Activated T-helper 1 cell treated with Interleukin-2 at 50 U/mL for 16 hours (primary cell): ENCODE measurements around the gene SYTL2.

Source experiments
- DNase-seq: peaks from one replicate; pipeline ENCODE4 v3.0.0-alpha.2; 2020; ENCODE audit warnings: low read depth

The SYTL2 gene

DNA sequence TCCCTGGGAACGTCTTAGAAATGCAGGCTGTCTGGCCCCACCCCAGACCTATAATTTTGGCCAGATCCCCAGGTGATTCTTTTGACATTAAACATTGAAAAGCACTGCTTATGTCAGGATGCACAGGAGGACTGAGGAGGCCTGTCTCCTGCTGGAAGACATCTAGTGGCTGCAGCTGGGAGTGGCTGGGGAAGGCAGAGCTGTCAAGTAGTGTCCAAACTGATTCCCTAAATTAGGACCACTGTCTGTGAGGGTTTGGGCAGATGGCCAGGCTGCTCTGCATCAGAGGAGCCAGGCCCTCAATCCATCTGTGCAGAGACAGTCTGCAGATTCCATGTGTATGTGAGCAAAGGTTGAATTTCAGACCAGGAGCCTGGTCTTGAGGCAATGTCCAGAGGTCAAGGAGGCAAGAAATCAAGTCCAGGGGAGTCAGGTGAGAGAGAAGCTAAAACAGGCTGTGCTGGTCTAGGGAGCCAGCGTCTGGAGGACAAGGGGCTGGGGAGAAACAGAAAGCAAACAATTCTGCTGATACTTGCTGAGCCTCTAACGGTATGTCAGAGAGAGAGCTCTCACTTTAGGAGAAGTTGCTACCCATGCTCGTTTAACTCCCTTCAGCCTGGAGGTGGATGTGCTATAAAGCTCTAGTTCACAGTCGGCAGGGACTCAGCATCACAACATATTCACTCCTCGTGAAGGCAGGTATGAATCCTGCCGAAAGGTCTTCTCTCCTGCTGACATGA is 15.3 kb upstream of the SYTL2 start:
- no peak for DNase-seq

DNA sequence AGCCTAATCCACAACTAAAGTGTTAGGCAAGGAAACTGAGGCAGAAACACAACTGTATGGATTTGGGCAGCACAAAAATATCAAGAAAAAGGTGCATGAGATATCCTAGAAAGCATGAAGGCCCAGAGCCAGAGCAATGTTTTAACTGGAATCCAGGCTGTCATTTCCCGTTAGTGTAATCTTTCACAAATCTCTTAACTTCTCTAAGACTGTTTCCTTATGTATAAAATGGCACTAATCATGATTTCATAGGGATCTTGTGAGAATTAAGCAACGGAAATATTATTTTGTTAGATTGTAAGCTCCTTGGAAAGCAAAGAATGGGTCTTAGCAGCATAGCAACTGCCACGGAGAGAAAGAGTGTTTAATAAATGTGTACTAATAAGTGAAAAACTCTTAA is 14.7 kb upstream of the SYTL2 start:
- no peak for DNase-seq

- peak; percentile 43 for DNase-seq
Measured at GRCh38 chr11:85823816-85824215, 12.9 kb upstream of the SYTL2 start.

DNA sequence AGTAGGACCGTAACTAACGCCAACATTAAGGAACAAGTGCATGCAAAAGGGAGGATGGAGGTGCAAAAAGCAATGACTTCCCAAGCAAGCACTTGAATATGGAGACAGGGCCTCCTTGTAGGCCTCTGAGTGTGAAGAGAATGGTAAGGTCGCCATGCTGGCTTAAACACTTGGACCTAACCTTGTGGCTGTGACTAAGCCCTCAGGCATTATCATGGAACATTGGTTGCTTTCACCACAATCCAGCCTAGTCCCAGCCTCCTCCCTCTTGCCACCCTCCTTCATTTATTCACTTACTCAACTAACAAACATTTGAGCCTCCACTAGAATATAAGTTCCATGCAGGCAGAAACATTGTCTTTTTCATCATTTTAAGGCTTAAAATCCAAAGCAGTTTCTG is 11.9 kb upstream of the SYTL2 start:
- DNase-seq, result no peak

GRCh38 chr11:85821636-85822035 is 10.7 kb upstream of the SYTL2 start:
- DNase-seq, result no peak

- no peak for DNase-seq
Measured at GRCh38 chr11:85819441-85819840, 8.5 kb upstream of the SYTL2 start.

- no peak for DNase-seq
Measured at GRCh38 chr11:85815186-85815931, 4.4 kb upstream of the SYTL2 start.

DNA sequence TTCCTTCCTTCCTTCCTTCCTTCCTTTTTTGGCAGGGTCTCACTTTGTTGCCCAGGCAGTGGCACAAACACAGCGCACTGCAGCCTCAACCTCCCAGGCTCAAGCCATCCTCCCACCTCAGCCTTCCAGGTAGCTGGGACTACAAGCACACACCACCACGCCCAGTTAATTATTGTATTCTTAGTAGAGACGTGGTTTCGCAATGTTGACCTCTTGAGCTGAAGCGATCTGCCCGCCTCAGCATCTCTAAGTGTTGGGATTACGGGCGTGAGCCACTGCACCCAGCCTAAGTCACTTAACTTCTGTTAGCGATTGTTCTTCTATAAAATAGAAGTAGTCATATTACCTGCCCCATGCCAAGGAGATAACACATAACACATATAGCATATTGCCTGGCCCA is 2.8 kb upstream of the SYTL2 start:
- DNase-seq, result no peak

- no peak for DNase-seq
Measured at GRCh38 chr11:85811624-85812023, 683 bp upstream of the SYTL2 start.

- DNase-seq, result no peak
Measured at GRCh38 chr11:85810521-85810870, 445 bp downstream of the SYTL2 start.

DNA sequence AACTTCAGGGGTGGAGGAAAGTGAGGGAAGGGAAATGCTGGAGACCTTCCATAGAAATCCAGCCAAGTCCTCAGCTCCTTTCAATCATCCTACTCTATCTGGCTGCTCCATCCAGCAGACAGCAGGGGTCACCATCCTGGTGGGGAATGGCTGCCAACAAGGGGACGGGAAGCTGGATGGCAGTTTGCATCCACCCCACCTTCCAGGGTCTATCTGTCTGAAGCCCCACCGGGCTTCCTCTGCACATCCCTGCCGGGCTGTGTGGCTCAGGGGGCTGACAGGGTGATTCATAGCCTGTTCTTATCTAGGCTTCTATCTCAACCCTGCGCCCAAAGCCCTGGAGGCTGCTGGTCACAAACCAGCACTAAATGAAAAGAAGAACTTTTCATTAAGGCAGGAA is 1.1 kb downstream of the SYTL2 start:
- no peak for DNase-seq

DNA sequence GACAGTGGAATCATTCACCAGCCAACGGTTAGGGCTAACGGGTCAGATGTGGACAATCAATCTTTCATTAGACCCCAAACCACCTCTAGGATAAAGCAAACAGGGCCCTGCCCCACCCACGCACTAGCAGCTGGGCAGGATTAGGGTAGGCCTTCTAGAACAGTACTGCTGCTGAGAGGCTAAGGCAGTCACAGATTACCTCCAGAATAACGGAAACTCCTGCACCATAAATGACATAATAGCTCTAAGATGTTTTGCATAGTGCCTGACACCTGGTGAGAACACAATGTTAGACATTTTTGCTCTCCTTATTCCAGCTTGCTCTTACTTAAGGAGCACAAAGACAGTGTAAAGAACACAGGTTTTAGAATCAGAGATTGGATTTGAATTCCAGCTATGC is 1.8 kb downstream of the SYTL2 start:
- no peak for DNase-seq

GRCh38 chr11:85806876-85807275 is 4.1 kb downstream of the SYTL2 start:
- DNase-seq, result no peak

DNA sequence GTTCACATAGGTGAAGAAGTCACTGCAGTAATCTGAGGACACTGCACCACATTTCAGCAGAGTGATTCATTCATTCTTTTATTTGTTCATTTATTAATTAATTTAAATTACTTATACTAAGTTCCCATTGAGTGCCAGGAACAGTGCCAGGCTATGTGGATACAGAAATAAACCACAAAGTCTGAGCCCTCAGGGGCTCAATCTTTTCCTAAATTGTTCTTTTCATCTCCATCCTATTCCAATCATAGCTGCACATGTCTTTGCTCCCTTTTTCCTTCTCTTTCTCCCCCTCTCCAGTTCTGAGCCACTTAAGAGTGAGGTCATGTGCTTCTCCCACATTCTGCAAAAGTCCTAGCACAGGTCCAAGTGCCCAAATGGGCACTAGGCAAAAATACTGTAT is 4.9 kb downstream of the SYTL2 start:
- no peak for DNase-seq

DNA sequence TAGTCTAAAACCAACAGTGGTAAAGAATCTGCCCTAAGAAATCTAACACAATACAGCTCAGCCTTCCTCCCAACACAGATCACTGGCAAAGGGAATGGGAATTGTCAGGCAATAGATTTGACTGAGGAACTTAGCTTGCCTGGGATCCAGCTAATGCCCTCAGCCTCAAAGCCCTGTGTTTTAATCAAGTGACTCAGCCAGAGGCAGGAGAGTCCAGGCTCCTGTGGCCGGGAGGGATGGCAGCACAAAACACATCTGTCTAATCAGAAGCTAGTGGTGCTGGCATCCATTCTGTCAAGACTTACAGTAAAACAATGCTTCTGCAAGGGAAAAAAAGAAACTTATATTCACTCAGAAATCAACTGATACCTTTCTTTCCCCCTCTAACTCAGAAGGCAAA is 5.6 kb downstream of the SYTL2 start:
- no peak for DNase-seq

DNA sequence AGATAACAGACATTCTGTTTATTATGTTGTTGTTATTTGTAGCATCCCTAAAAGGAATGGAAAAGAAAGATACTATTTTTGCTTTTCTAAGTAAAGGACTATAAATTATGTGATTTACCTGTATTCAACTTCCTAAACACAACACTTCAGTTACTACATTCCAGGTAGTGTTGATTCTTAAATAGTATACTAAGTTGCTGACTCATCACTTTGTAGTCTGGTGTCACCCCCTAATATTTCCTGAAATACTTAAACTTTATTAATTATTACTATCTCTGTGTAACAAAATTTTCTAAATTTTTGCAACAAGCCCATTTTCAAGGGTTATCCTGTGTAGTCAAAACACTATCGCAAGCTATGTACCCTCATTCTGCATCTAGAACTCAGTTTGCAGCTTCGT is 7.0 kb downstream of the SYTL2 start:
- DNase-seq, result no peak

DNA sequence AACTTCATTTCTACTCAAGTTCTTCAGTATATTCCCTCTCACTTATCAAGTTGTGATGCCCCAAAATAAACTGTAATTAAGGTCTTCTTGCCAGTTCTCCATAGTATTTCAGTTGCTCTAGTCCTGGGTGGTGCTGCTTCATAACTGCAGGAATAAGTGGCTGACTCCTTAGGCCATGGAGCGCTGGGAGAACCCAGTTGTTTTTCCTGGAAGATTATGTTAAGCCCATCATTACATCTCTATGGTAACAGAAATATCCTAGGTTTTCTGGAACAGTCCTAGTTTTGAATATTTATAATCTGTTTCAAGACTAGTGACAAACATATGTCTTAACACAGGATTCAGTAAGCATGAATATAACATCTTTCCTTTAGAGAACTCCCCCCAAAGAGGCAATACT is 7.6 kb downstream of the SYTL2 start:
- no peak for DNase-seq

DNA sequence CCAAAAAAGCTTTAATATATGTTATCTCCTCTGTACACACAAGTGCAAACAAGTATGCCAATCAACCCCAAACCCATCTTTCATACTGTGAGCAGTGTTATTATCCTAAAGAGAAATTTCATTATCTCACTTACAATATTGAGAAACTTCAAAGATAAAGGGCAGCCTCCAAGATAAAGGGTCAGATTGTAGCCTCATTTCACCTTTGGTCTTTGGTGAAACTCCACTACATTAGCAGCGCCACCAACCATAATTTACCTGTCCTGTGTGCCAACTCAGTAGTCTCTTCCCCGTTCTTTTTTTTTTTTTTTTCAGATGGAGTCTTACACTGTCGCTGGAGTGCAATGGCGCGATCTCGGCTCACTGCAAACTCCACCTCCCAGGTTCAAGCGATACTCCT is 9.4 kb downstream of the SYTL2 start:
- no peak for DNase-seq

DNA sequence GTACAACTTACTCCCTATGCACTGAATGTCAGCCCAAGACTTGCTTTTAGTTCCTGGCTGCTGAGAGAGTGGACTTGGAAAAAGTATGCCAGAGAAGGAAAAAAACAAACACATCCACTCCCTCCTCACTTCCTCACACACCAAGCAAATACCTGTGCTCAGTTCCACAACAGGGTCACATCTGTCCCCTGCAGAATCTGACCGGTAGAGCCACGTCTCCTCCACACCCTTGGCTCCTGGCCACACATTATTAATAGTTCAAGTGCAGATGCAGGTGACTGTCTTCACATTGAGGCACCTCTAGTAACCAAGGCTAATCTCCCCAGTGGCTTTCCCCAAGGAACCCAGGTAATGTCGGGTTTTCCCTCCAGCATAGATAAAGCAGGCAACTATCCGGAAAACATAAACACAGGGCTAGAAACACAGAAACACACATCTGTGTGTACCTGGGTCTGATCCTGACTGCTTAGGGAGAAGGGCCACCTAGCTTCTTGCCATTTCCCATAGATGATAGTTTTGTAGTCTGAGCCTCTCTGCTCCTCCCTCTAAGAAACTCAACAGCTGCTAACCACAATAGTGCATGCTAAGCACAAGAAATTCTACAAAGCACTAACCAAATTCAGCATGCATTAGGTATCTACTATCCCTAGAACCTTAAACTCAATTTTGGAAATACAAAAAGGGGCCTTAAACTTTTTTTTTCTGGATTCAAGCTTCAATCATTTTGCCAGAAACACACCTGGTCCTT is 10.2 kb downstream of the SYTL2 start:
- DNase-seq, result no peak

DNA sequence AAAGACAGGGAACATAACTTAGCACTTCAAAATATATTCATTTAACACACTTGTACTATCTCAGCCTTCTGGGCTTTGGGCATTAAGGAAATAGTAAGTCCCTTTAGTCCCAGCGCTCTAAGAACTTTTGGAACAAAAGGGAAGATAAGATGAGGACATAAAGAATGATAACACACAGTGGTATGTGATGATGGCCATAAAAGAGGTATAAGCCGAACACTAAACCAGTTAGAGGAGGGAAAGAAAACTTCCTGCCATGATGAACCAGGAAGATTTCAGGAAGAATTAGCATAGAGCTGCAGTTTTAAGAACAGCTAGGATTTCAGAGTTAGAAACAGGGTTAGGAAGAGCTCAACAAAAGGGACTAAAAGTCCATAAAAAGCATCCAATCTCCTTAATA is 11.8 kb downstream of the SYTL2 start:
- no peak for DNase-seq

- DNase-seq, result no peak
Measured at GRCh38 chr11:85798361-85798760, 12.6 kb downstream of the SYTL2 start.

DNA sequence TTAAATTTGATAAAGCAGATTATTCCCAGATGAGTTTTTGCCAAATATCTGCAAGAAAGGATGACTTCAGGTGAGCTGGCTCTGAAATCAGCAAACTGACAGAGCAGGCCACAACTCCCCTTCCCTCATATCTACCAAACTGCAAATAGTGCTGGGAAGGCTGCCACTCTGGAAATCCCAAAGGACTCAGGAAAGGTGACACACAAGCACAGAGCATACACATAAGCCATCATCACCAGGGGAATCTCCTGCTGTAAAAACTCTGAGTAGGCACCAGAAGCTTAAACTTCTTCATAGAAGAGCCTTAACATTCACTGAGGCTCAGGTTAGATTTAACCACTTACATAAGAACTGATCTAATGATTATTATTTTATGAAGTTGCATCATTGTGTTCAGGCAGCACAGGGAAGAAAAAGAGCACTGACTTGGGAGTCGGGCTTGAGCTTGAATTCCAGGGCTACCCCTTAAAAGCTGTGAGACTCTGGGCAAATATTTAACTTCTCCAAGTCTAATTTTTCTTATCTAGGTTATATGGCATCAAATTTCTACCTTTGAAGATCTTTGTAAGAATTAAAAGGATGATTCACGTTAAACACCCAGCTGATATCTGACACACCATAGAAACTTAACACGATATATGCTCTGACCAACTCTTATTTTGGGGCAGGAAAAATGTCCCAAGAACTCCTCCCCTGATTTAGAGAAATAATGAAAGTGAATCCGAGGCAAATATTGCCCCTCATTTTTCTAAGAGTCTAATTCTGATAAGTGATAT is 15.0 kb downstream of the SYTL2 start:
- DNase-seq, result no peak
